NCI-H1694 treated with DMSO at 0.1 percent for 48 hours (cell line): ENCODE results near the gene LETM1.

Source experiments
- DNase-seq: peaks from one replicate; lab custom pipeline; 2025; lab: John Stamatoyannopoulos, UW

The LETM1 gene

GRCh38 chr4:1794809-1795298, 61.1 kb downstream of the LETM1 start:
- no peak for DNase-seq

DNA sequence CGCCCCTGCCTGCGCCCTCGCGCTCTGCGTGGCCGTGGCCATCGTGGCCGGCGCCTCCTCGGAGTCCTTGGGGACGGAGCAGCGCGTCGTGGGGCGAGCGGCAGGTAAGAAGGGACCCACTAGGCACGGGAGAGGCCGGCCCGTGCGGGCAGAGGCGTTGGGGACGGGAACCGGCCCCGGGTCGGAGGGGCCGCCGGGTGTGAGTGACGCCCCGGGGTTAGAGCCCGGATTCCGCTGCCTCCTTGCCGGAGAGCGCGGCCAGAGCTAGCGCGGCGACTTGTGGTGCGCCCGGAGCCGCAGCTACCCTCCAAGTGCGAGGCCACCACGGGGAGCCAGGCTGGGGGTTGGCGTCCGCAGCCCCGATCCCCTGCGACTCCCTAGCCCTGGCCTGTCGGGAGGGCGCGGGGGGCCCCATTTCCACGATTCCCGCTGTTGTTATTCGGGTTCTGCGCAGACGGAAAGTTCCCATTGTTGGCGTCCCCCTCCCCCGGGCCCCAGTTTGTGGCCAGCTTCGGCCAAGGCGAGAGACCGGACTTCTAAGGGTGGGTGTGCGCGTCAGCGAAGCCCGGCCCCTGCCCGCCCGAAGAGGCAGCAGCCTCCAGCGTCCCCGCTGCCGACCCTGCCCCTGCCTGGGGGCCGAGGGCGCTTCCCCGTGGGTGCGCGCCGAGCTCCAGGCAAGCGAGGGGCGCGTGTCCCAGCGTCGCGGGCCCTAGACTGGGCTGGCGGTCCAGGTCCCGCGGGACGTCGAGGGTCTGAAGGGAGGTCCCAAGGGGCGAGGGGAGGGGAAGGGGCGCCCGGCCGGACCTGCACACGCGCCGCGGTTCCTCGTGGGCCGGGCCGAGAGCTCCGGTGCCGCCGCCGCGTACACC, 61.8 kb downstream of the LETM1 start:
- DNase-seq, result no peak

DNA sequence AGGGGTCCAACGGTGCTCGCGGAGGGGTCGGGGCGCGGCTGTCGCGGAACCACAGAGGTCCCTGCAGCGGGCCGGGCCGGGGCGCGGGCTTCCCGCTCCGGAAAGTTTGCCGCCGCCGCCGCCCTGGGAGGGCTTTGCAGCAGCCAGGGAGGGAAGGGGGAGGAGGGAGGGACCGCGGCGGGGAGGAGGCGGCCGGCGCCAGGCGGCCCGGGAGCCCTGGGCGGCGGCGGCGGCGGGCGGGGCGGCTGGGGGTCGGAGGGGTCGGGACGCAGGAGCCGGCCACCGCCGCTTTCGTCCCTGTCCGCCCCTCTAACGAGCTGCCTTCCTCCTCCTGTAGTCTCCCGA, 62.5 kb downstream of the LETM1 start:
- DNase-seq, result no peak

GRCh38 chr4:1792832-1793495, 63.0 kb downstream of the LETM1 start, which contains the start of gene FGFR3:
TSS of gene FGFR3 (plus strand) at chr4:1793293. CDS start at chr4:1793935, 642 bp downstream.
- no peak for DNase-seq

- no peak for DNase-seq
Measured at GRCh38 chr4:1792158-1792831, 63.7 kb downstream of the LETM1 start.

- DNase-seq, result no peak
Measured at GRCh38 chr4:1790005-1790404, 66.0 kb downstream of the LETM1 start.

DNA sequence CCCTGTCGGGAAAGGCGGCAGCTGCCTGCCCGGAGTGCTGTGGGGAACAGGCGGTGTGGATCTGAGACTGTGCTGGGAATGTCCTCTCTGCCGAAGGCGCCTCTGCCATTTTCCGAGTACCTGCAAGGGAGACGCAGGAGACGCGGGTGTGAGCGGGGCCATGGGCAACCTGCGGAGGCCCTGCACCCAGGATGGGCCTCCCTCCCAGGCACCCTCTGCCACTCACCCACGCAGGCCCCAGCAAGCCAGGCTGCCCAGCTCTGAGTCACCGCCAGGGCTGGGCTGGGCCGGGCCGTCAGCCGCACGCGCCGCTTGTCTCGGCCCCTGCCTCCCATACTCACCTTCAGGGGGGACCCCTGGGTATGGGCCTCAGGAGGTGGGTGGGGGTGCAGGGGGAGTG, 66.4 kb downstream of the LETM1 start:
- DNase-seq, result no peak

DNA sequence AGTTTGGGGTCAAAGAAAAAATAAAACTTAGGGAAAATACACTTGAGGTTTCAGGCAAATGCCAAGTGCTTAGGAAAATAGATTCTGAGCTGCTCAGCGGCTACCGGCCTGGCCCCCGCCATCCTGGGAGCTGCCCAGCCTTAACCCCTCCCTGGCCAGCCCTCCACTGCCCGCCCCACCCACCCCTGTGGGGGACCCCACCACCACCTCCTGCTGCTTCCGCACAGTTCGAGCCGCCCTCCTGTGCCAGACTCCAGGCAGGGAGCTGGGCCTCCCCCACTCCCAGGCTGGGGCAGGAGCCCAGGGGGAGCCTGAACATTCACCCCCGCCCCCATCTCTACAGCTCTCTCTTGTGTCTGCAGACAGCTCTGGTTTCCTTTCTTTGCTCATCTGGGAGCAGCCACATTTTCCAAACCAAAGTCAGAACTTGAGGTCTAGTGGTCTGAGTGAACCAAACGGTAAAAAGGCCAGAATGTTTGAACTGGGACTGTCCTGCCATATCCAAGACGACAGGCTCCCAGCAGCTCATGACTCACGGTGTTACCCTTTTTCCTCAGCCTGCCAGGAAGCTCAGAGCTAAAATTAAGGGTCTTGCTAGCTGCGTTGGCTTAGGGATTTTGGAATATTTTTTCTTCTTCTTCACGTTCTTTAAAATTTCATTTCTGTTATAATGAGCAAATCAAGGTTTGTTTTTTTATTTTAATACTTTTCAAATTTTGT, 67.5 kb downstream of the LETM1 start:
- DNase-seq, result no peak

DNA sequence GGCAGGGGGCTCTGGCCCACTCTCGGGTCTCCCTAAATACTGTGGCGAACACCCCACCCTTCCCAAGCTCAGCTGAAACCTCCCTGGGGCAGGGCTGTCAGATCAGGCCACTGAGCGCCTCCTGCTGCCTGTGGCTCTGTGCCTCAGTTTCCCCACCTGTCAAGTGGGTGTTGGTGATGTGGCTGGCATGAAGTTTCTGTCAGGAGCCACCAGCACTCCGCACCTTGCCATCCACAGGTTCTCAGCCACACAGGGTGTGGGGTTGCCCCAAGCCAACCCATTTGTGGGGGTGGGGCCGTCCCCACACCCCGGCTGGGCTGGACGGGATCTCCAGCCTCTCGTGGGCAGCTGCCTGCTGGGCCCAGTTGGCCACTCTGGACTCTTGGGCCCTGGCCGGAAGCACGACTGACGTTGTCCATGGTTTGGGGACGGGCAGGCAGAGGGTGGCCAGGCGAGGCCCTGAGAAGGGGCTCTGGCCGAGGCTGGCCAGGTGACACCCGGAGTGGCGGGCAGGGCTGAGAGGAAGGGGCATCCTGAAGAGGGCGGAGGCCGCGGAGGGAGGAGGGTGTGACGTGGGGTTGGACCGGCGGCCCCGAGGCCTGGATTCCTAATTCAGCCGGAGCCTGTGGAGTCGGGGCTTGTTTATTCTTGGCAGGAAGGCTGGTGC, 68.4 kb downstream of the LETM1 start:
- no peak for DNase-seq

- DNase-seq, result no peak
Measured at GRCh38 chr4:1786544-1787362, 69.2 kb downstream of the LETM1 start.

DNA sequence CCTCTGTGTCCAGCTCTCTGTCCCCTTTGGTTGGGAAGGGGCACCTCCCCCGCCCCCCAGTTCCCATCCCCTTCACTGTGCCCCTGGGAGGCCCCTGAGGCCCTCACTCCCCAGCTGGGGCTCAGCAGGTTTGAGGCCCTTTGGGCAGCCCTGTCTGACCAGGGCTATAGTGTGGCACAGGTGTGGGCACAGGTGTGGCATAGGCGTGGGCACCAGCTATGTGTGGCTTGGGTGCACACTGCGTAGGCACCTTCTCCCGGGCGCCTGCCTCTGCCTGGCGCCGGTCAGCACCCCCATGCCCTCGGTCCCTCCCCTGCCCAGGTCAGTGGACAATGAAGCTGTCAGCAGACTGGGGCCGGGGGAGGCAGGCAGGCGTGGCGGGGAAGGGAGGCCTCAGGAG, 70.4 kb downstream of the LETM1 start:
- DNase-seq, result no peak

DNA sequence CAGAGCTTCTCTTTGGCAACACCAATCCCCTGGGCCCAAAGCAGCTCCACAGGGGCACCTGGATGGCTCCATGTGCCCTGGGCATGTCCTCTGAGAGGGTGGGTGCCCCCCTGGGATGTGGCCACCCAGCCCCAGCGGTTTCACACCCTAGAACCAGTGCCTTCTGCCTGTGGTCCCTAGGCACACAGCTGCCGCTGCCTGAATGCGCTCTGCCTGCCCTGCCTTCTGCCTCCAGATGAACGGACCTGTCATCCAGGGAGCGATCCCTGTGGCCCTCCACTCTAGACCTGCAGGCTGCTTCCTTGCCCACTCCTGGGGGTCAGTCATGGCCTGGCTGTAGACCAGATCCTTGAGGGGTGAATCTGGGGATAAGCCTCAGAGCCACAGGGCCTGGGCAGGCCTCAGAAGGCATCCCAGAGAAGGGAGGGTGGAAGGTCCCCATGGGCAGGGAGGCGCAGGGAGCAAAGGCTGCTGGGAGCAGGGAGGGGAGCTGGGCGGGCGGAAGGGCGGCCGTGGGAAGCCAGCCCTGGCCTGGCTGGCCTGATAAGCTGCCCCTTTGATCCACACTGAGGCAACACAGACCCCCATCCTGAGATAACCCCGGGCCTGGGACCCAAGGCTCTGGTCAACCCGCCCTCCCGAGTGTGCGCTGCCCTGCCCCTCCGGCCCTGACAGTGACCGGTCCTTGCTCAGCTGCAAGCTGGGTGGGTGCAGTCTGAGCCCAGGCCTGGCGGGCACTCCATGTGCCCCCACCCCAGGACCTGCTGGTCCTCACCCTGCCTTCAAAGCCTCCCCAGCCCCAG, 71.0 kb downstream of the LETM1 start:
- no peak for DNase-seq

DNA sequence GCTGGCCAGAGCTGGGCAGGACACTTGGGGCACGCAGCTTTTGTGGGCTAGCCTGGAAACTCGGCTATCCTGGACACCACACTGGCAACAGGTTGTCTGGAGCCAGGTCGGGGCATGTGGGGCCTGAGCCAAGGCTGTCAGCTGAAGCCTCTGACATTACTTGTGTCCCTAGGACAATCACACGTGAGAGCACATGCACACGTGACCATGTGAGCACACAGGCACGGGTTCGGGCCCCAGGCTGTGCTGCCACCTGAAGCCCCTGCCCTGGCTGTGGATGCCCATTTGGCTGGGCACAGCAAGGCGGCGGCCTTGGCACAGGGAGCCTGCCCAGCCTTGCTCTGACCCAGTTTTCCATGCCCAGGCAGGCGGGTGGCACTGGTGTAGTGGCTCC, 71.6 kb downstream of the LETM1 start:
- no peak for DNase-seq

DNA sequence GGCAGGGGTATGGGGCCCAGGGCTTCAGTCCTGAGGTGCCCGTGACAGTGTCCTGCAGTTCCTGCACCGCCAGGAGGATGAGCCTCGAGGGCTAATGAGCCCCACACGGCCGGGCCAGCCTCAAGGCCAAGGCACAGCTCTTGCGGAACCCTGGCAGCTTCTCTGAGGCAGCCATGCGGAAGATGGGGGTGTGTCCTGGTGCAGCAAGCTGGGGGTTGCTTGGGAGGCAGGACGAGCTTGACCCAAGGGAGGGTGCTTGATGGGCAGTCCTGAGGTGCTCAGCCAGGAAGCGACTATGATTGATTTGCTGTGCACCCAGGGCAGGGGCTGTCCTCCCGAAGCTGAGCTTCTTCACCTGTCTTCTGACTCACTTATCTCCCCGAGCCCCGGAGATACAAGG, 72.0 kb downstream of the LETM1 start:
- DNase-seq, result no peak

- DNase-seq, result no peak
Measured at GRCh38 chr4:1783015-1783414, 72.9 kb downstream of the LETM1 start.

DNA sequence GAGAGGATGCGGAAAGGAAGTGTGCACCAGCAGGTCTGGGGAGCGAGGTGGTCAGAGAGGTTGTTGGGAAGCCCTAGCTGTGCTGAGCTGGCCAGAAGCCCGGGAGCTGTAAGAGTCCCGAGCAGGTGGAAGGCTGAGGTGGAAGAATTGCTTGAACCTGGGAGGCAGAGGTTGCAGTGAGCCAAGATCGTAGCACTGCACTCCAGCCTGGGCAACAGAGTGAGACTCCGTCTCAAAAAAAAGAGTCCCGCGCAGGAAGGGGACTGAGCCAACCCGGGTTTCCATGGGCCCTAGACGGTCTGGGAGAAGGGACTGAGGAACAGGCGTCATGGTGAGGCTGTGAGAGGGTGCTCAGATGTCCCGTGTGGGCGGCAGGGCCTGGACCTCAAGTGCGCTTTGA, 75.5 kb downstream of the LETM1 start:
- DNase-seq, result no peak

- DNase-seq, result no peak
Measured at GRCh38 chr4:1779588-1780382, 76.2 kb downstream of the LETM1 start.

- no peak for DNase-seq
Measured at GRCh38 chr4:1778642-1779392, 77.1 kb downstream of the LETM1 start.
